NCI-H2196 (cell line): ENCODE results near the gene JAKMIP2.
"Not testable (repeated sequence)": the region's sequence is repeated elsewhere in the genome, so short reads cannot be mapped to it uniquely, and the experiment has no call there.

ENCODE experiments used
- DNase-seq: peaks from one replicate; lab custom pipeline; 2025; ENCODE audit not compliant: unreplicated experiment; lab: John Stamatoyannopoulos, UW

Gene JAKMIP2

GRCh38 chr5:147617711-147618350 lies 164.7 kb downstream of the JAKMIP2 start:
- DNase-seq: no peak

GRCh38 chr5:147617191-147617606 lies 165.3 kb downstream of the JAKMIP2 start:
- no peak for DNase-seq

- no peak for DNase-seq
Measured at GRCh38 chr5:147616421-147616820, 166.1 kb downstream of the JAKMIP2 start.

- no peak for DNase-seq
Measured at GRCh38 chr5:147613359-147613758, 169.2 kb downstream of the JAKMIP2 start.

- no peak for DNase-seq
Measured at GRCh38 chr5:147611483-147611882, 171.0 kb downstream of the JAKMIP2 start.

GRCh38 chr5:147610798-147611197 lies 171.7 kb downstream of the JAKMIP2 start:
- DNase-seq: no peak

GRCh38 chr5:147601652-147602051 lies 180.9 kb downstream of the JAKMIP2 start:
- DNase-seq: no peak

- DNase-seq: no peak
Measured at GRCh38 chr5:147591120-147591519, 191.4 kb downstream of the JAKMIP2 start.

- no peak for DNase-seq
Measured at GRCh38 chr5:147590096-147590495, 192.4 kb downstream of the JAKMIP2 start.

GRCh38 chr5:147586832-147587231 lies 195.7 kb downstream of the JAKMIP2 start:
- DNase-seq: no peak

- no peak for DNase-seq
Measured at GRCh38 chr5:147586221-147586620, 196.3 kb downstream of the JAKMIP2 start.

GRCh38 chr5:147582272-147582671 lies 200.3 kb downstream of the JAKMIP2 start:
- not testable (repeated sequence) for DNase-seq

GRCh38 chr5:147580418-147580817 lies 202.1 kb downstream of the JAKMIP2 start:
- not testable (repeated sequence) for DNase-seq

- DNase-seq: peak; percentile 57
Measured at GRCh38 chr5:147578228-147579024, 204.1 kb downstream of the JAKMIP2 start.

- peak; percentile 18 for DNase-seq
Measured at GRCh38 chr5:147576646-147577535, 205.6 kb downstream of the JAKMIP2 start.

- DNase-seq: no peak
Measured at GRCh38 chr5:147575598-147575997, 206.9 kb downstream of the JAKMIP2 start.

GRCh38 chr5:147573211-147573610 lies 209.3 kb downstream of the JAKMIP2 start:
- DNase-seq: no peak

GRCh38 chr5:147568710-147569406 lies 213.7 kb downstream of the JAKMIP2 start:
- no peak for DNase-seq

GRCh38 chr5:147567917-147568598 lies 214.5 kb downstream of the JAKMIP2 start:
- DNase-seq: no peak

GRCh38 chr5:147565524-147565923 lies 217.0 kb downstream of the JAKMIP2 start:
- peak; percentile 25 for DNase-seq
